Left lobe of liver (tissue), 2 donors: ENCODE measurements around the gene SYT5. TPM values are rescaled to one million over a fixed set of nuclear protein-coding genes. Genes with fewer than 3 reads are reported as not detected.

ENCODE experiments used
- ATAC-seq: fragments of 200-7000 bp; cut with Tn5 transposase; one replicate; pipeline ENCODE4 v1.9.1; 2020; ENCODE audit warnings: mild to moderate bottlenecking, moderate library complexity
- DNase-seq: peaks from one replicate; pipeline ENCODE4 v3.0.0-alpha.2; 2020; ENCODE audit warnings: low spot score
- total RNA-seq: library from RNA; stranded (reverse); gene quantifications from one replicate; pipeline ENCODE4 v1.2.1, GENCODE V29; 2021
- donor health status: DM: no; HTN: no; CAD: no; lungs with moderate emphysema.
- donor health status: DM: no; HTN: yes; CAD: no.

The SYT5 gene
- total RNA-seq, 1 donor from 2014 or later: 0.20 TPM

- DNase-seq (no peak), ATAC-seq (no peak)
Measured at GRCh38 chr19:55147545-55148251, 32.4 kb downstream of the SYT5 start.

DNA sequence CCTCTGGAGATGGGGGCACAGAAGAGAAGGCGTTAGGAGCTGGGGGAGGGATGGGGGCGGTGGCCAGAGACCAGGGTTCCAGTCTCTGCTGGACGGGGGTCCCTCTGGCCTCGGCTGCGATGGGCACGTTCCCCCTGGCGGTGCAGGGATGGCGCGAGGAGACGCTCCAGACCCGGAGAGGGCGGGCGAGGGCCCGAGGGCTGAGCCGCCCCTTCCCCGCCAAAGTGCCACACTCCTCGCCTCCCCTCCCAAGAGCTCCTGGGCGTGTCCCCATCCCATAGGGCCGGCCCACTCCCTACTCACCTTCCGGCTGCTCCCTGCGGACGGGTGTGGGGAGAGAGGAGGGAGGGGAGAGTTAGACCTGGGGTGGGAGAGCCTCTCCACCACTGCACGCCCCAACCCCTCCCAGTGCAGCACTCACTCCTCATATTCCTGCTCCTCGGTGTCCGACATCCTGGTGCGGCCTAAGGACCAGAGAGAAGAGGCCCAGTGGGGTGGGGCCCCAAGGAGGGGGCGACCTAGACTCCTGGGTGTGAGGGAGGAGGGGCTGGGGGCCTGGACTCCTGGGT, 33.3 kb downstream of the SYT5 start:
- ATAC-seq (no peak), DNase-seq (no peak)

GRCh38 chr19:55146078-55146704, 33.9 kb downstream of the SYT5 start:
- no peak for DNase-seq
- no peak for ATAC-seq

GRCh38 chr19:55145232-55145631, 34.9 kb downstream of the SYT5 start:
- DNase-seq: no peak
- ATAC-seq: no peak

DNA sequence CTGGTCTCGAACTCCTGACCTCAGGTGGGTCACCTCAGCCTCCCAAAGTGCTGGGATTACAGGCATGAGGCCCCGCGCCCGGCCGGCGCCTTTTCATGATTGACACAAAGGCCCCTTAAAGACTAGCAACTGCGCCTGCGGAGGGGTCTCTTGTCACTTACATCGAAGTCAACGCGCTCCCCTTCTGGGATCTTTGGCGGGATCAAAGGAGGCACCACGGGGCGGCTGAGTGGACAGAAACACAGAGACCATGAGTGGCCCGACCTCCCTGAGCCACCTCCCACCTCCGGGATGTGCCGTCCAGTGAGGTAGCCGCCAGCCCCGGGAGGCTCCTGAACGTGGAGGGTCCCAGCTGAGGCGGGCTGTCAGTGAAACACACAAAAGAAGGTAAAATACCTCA, 38.4 kb downstream of the SYT5 start:
- DNase-seq (no peak), ATAC-seq (no peak)

DNA sequence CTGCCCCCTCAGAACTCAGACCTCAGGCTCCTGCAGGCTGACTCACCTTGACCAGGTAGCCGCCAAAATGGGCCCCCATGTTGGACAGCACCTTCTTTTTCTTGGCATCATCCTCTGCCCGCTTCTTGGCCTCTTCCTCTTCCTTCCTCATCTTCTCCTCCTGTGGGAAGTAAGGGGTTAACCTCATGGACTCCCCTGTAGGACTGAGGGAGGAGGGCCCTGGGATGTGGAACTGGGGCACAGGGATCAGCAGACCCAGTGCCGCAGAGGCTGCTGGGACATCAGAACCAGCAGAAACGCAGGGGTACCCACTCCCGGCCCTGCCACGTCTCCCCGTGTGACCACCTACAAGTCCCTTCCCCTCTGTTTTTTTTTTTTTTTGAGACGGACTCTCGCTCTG, 42.2 kb downstream of the SYT5 start:
- DNase-seq: no peak
- no peak for ATAC-seq

DNA sequence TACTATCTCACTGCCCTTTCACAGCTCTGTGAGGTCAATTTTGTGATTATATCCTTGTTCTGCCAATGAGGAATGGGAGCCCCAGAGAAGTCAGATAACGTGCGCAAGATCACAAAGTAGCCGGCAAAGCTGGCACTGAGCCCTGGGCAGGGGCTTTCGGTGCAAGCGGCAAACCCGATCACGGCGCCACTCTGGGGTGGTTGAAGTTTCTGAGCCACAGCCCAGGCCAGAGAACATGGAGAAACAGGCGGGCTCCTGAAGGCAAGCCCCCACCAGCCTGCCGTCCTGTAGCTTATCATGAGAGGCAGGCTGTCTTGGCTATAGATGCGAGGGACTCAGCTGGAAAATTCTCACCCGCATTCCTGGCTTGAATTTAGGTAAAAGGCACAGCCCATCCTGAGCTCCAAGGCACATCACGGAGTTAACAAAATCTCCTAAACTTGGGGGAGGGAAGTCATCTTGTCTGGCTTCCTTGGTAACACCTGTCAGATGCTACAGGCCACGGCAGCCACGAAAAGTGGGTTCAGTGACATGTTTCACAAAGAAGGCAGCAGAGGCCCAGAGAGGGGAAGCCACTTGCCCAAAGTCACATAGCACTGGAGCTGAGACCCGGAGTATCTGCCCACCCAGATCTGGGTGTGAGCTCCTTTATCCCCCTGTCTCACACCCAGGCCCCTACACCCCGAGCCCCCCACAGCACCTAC, 43.5 kb downstream of the SYT5 start:
- ATAC-seq (no peak), DNase-seq (no peak)

DNA sequence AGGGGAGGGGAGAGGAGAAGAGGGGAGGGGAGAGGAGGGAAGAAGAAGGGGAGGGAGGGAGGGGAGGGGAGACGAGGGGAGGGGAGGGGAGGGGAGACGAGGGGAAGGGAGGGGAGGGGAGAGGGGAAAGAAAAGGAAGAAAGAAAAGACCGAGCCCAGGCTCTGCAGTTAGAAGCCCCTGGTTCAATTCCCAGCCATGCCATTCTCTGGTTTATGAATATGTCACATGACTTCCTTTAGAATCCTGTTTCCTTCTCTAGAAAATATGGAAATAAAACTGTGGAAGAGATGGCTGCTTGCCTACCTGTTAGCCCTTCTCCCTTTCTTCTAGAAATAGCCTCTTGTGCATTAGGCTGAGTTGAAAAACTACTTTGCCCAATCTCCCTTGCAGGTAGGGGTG, 45.4 kb downstream of the SYT5 start:
- DNase-seq: no peak
- no peak for ATAC-seq

DNA sequence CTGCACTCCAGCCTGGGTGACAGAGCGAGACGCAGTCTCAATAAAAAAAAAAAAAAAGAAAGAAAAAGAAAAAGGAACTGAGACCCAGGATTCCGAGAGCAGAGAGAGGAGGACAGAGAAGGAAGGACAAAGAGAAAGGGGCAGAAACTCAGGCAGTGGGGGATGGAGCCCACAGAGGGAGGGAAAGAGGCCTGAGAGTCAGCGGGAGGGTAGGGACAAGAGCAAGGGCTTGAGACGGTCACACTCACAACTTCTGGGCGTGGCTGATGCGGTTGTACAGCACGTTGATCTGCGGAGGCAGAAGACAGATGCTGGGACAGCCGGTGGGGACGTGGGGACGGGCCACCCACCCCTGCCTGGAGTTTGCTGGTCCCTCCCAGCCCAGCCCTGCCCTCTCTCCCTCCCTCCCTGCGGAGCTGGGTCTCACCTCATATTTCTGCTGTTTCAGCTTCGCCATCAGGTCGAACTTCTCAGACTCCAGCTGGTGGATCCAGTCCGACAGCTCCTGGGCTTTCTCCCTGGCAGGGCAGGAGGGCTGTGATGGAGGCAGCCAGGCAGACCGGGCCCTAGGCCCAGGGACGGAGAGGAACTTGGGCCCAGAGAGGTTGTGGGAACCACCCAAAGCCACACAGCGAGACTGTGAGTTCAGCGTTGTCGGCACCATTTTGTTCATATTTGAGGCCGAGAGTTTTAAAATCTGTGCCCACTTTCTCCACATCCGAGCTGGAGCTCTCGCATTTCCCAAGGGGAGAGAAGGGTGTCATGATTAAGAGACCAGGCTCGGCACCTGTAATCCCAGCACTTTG, 46.2 kb downstream of the SYT5 start:
- no peak for ATAC-seq
- DNase-seq: no peak

GRCh38 chr19:55132453-55133129, 47.5 kb downstream of the SYT5 start:
- no peak for DNase-seq
- no peak for ATAC-seq

GRCh38 chr19:55131421-55131820, 48.7 kb downstream of the SYT5 start:
- ATAC-seq (no peak), DNase-seq (no peak)

Other genes starting within 250 kb of the SYT5 start
- gene NLRP7, start 232.8 kb downstream of the SYT5 start, total RNA-seq: not detected
- 0.78 TPM for gene NLRP2, start 213.9 kb downstream of the SYT5 start, total RNA-seq
- not detected for gene GP6, start 142.0 kb downstream of the SYT5 start, total RNA-seq
- gene RDH13, start 117.1 kb downstream of the SYT5 start, total RNA-seq: 9.7 TPM
- 0.53 TPM for gene EPS8L1, start 104.4 kb downstream of the SYT5 start, total RNA-seq
- gene PPP1R12C, start 62.7 kb downstream of the SYT5 start, total RNA-seq: 46.5 TPM
- gene TNNT1, start 31.1 kb downstream of the SYT5 start, total RNA-seq: 0.18 TPM
- not detected for gene TNNI3, start 22.6 kb downstream of the SYT5 start, total RNA-seq
- 0.63 TPM for gene DNAAF3, start 13.7 kb downstream of the SYT5 start, total RNA-seq
- gene PTPRH, start 29.2 kb upstream of the SYT5 start, total RNA-seq: 6.3 TPM
- gene TMEM86B, start 48.5 kb upstream of the SYT5 start, total RNA-seq: 15.5 TPM
- gene PPP6R1, start 78.7 kb upstream of the SYT5 start, total RNA-seq: 30.3 TPM
- gene HSPBP1, start 99.8 kb upstream of the SYT5 start, total RNA-seq: 15.7 TPM
- 0.55 TPM for gene BRSK1, start 103.7 kb upstream of the SYT5 start, total RNA-seq
- 1.2 TPM for gene TMEM150B, start 145.1 kb upstream of the SYT5 start, total RNA-seq
- gene KMT5C, start 159.6 kb upstream of the SYT5 start, total RNA-seq: 4.5 TPM
- gene COX6B2, start 174.4 kb upstream of the SYT5 start, total RNA-seq: not detected
- not detected for gene GARIN5B, start 183.0 kb upstream of the SYT5 start, total RNA-seq
- gene IL11, start 190.2 kb upstream of the SYT5 start, total RNA-seq: not detected
- not detected for gene TMEM190, start 196.5 kb upstream of the SYT5 start, total RNA-seq
- 26.6 TPM for gene TMEM238, start 204.0 kb upstream of the SYT5 start, total RNA-seq
- 515 TPM for gene RPL28, start 205.6 kb upstream of the SYT5 start, total RNA-seq
- gene UBE2S, start 227.5 kb upstream of the SYT5 start, total RNA-seq: 5.6 TPM